Measurements from ENCODE around the gene ZBTB20.

The ZBTB20 gene

DNA sequence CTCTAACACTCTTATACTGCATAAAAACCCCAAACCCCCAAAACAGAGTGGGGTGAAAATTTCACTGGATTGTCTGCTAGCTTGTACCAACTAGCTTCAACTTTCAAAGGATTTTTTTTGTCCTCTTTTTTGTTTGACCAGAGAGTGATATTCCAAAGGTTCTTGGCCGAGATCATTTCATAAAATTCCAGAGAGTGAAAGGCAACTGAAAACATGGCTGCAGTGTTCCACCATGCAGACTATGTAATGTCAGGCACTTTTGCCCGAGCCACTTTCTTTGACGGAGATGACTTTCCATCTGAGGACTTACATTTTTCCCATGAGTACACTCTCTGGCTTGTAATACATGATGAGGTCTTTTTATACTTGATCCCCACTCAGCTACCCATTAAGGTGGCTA, 745.7 kb downstream of the ZBTB20 start:
- H3K4me3 ChIP-seq (ENCODE audit: low read length) = no peak overlapping the region
- TF ChIP-seq, protein P1, sequence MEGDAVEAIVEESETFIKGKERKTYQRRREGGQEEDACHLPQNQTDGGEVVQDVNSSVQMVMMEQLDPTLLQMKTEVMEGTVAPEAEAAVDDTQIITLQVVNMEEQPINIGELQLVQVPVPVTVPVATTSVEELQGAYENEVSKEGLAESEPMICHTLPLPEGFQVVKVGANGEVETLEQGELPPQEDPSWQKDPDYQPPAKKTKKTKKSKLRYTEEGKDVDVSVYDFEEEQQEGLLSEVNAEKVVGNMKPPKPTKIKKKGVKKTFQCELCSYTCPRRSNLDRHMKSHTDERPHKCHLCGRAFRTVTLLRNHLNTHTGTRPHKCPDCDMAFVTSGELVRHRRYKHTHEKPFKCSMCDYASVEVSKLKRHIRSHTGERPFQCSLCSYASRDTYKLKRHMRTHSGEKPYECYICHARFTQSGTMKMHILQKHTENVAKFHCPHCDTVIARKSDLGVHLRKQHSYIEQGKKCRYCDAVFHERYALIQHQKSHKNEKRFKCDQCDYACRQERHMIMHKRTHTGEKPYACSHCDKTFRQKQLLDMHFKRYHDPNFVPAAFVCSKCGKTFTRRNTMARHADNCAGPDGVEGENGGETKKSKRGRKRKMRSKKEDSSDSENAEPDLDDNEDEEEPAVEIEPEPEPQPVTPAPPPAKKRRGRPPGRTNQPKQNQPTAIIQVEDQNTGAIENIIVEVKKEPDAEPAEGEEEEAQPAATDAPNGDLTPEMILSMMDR (conservative IDR thresholded peaks at IDR 0.05; ENCODE audit: low read depth, low read length) = no peak
- DNase-seq (ENCODE audit: low read depth) = no peak

DNA sequence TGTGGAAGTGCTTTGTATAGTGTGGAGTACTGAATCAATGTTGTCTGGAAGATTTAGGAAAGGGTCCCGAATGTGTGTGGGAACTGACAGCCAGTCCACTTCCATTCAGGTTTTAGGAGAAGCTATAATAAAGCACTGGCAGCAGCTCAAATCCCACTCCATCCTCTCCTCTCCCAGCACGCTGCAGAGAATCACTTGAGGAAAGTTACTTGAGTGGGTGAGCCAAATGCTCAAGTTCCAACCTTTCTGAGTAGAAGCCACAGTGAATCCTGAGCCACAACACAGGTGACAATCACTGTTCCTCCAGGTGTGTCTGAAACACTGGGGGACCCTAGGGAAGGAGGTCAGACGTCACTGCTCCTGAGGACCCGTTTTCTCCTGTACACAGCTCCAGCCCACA, 746.7 kb downstream of the ZBTB20 start:
- no peak overlapping the region for H3K4me3 ChIP-seq (ENCODE audit: low read length)
- TF ChIP-seq, protein P1 (conservative IDR thresholded peaks at IDR 0.05; ENCODE audit: low read depth, low read length) = no peak
- DNase-seq (ENCODE audit: low read depth) = no peak

DNA sequence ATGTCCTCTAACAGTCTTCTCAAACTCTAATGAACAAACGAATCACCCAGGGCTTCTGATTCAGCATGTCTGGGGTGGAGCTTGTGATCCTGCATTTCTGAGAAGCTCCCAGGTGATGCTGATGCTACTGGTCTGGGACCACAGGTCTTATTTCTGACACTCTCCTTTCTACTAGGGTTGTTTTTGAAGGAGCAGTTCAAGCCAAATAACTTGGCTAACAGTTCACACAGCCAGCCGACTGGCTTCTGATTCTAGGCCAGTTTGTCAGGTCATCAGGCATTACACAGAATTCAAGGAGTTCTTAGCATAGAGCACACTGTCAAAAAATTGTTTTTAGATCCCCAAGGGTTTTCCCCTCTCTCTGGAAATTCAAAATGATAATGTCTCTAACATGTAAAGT, 752.5 kb downstream of the ZBTB20 start:
- no peak for DNase-seq (ENCODE audit: low read depth)
- no peak overlapping the region for H3K4me3 ChIP-seq (ENCODE audit: low read length)
- TF ChIP-seq, protein P1 (conservative IDR thresholded peaks at IDR 0.05; ENCODE audit: low read depth, low read length) = no peak

DNA sequence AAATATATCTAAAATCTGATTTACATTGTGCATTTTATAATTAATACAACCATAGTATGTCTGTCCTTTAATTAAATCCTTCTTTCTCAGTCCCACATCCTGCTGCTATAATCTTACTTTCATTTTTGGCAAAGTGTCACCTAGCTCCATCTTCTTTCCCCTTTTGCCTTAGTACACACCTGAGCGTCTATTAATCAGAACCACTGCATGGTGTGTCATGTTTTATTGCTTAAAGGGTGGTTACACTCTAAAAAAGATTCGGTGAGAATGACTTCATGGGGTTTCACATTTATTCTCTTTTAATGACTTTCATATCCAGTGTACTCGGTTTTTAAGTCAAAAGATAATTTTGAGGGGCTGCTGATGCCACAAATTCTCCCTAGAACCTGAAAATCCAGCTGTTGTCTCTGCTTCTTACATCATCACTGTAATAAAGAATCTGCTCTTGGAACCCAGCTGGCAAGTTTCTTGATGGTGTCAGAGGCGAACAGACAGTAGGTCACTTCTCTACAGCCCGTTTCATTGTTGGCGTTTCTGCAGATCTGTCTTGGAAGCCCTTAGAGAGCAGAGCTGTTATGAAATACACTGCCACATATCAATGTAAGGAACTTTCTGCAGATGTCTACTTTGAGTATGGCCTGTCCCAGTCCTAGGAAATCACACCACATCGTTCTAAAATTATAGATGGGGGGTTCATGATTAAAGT, 753.6 kb downstream of the ZBTB20 start:
- TF ChIP-seq, protein P1 (conservative IDR thresholded peaks at IDR 0.05; ENCODE audit: low read depth, low read length) = no peak
- H3K4me3 ChIP-seq (ENCODE audit: low read length) = no peak overlapping the region
- DNase-seq (ENCODE audit: low read depth) = no peak

DNA sequence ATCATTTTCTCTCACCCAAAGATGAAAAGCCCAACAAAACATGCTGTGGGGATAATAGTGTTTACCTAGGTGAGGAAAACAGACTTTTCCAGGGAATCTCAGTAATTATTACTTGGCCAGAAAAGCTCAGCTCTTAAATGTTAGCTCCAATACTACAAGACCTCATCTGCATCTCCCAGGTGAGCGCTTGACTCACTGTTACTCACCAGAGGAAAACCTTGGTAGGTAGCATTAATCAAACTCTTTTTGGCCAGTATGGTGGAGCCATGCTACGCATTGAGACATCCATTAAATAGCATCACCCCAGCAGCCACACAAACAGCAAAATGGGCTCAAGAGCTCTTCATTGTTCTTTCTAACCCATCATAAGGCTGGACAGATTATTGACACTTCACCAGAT, 754.3 kb downstream of the ZBTB20 start:
- H3K4me3 ChIP-seq (ENCODE audit: low read length) = no peak overlapping the region
- DNase-seq (ENCODE audit: low read depth) = no peak
- TF ChIP-seq, protein P1 (conservative IDR thresholded peaks at IDR 0.05; ENCODE audit: low read depth, low read length) = no peak

DNA sequence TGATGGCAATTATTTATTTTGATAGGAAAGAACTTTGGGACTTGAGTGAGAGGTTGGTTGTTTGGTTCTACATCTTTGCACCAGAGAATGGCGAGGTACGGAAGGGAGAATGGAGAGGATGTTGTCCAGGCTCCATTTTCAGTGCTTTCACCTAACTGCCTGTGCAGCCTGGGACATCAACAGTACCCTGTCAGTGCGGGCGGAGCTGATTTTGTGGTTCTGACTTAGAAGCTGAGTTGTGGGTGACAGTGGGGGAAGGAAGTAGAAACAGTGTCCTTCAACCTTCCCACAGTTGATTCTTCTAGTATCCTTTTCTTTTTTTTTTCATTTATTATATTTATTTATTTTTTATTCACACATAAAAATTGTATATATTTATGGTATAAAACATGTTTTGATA, 757.9 kb downstream of the ZBTB20 start:
- no peak for DNase-seq (ENCODE audit: low read depth)

DNA sequence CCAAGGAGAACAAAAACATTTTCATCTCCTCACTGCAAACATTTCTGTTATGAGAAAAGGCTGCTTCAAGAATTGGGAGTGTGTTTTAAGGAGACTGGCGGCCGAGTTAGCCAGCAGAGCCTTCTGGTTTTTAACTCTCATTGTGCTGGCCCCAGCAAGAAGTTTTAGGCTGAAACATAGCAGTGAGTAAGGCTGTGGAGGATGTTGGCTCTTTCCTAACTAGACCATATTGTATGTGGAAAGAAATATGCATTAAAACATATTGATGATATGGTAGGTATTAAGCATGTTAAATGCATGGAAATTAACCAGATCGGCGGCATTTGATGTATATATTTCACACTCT, 762.6 kb downstream of the ZBTB20 start:
- no peak for DNase-seq (ENCODE audit: low read depth)
- H3K4me3 ChIP-seq (ENCODE audit: low read length) = no peak overlapping the region
- TF ChIP-seq, protein P1 (conservative IDR thresholded peaks at IDR 0.05; ENCODE audit: low read depth, low read length) = no peak

More for the DNA sequence above, 757.9 kb downstream of the ZBTB20 start:
- TF ChIP-seq, protein P1 (conservative IDR thresholded peaks at IDR 0.05; ENCODE audit: low read depth, low read length) = no peak
- no peak overlapping the region for H3K4me3 ChIP-seq (ENCODE audit: low read length)
